HG03521 (cell line): ENCODE data around the gene PLEKHD1.
"Not testable (repeated sequence)": the region's sequence is repeated elsewhere in the genome, so short reads cannot be mapped to it uniquely, and the experiment has no call there.

ENCODE experiments used
- ATAC-seq: cut with Tn5 transposase; IDR thresholded peaks from one replicate; pipeline ENCODE4 v1.9.1; 2021; ENCODE audit warnings: mild to moderate bottlenecking, moderate library complexity; ENCODE audit not compliant: unreplicated experiment

PLEKHD1 gene

GRCh38 chr14:69481815-69482568 is 2.5 kb upstream of the PLEKHD1 start:
- ATAC-seq: peak; percentile 81

- no peak for ATAC-seq
These were observed 624 bp upstream of the PLEKHD1 start for GRCh38 chr14:69483765-69484443.

- ATAC-seq: no peak
These were observed 760 bp downstream of the PLEKHD1 start for GRCh38 chr14:69485315-69485660.

GRCh38 chr14:69485701-69486100 is 1.2 kb downstream of the PLEKHD1 start:
- ATAC-seq: no peak

GRCh38 chr14:69487226-69487625 is 2.7 kb downstream of the PLEKHD1 start:
- no peak for ATAC-seq

GRCh38 chr14:69487771-69488170 is 3.2 kb downstream of the PLEKHD1 start:
- ATAC-seq: no peak

- ATAC-seq: no peak
These were observed 5.0 kb downstream of the PLEKHD1 start for GRCh38 chr14:69489495-69489894.

- no peak for ATAC-seq
These were observed 5.8 kb downstream of the PLEKHD1 start for GRCh38 chr14:69490219-69490918.

GRCh38 chr14:69491193-69491592 is 6.7 kb downstream of the PLEKHD1 start:
- no peak for ATAC-seq

- ATAC-seq: no peak
These were observed 8.5 kb downstream of the PLEKHD1 start for GRCh38 chr14:69493038-69493437.

- ATAC-seq: no peak
These were observed 9.3 kb downstream of the PLEKHD1 start for GRCh38 chr14:69493791-69494190.

GRCh38 chr14:69495341-69495921 is 10.9 kb downstream of the PLEKHD1 start:
- no peak for ATAC-seq

- ATAC-seq: not testable (repeated sequence)
These were observed 13.3 kb downstream of the PLEKHD1 start for GRCh38 chr14:69497866-69498265.

- ATAC-seq: not testable (repeated sequence)
These were observed 13.8 kb downstream of the PLEKHD1 start for GRCh38 chr14:69498286-69498685.

GRCh38 chr14:69499436-69499835 is 14.9 kb downstream of the PLEKHD1 start:
- no peak for ATAC-seq

GRCh38 chr14:69500096-69500495 is 15.6 kb downstream of the PLEKHD1 start:
- ATAC-seq: no peak

GRCh38 chr14:69500736-69501135 is 16.2 kb downstream of the PLEKHD1 start:
- no peak for ATAC-seq

GRCh38 chr14:69501423-69501838 is 16.9 kb downstream of the PLEKHD1 start:
- no peak for ATAC-seq

- no peak for ATAC-seq
These were observed 20.2 kb downstream of the PLEKHD1 start for GRCh38 chr14:69504775-69505174.

GRCh38 chr14:69505338-69506240 is 21.1 kb downstream of the PLEKHD1 start:
- ATAC-seq: no peak

- no peak for ATAC-seq
These were observed 21.7 kb downstream of the PLEKHD1 start for GRCh38 chr14:69506241-69506595.
